NCI-H2107 treated with DMSO at 0.1 percent for 48 hours (cell line): ENCODE measurements around the gene MED13L.
"Not testable (repeated sequence)": the region's sequence is repeated elsewhere in the genome, so short reads cannot be mapped to it uniquely, and the experiment has no call there.

Experiments used
- DNase-seq: peaks from one replicate; lab custom pipeline; 2025; ENCODE audit not compliant: unreplicated experiment; lab: John Stamatoyannopoulos, UW

The MED13L gene

GRCh38 chr12:115988625-115989563, 288.6 kb downstream of the MED13L start:
- DNase-seq = no peak

GRCh38 chr12:115988212-115988611, 289.3 kb downstream of the MED13L start:
- no peak for DNase-seq

DNA sequence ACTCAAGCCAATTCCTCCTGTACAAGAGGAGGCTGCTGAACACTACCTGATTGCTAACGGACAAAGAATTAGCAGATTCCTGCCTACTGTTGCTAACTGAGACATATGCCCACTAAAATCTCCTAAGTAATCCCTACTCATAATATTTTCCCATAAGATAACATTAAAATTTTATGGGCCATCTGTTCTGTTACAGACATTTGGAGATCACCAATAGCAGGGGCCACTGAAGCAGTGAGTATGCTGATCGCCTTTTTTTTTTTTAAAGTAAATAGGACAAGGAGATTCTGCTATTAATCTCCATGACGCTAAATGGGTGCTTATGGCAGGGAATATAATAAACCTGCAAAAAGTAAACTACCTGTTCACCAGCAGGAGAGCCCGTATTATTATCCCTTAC, 292.9 kb downstream of the MED13L start:
- no peak for DNase-seq

DNA sequence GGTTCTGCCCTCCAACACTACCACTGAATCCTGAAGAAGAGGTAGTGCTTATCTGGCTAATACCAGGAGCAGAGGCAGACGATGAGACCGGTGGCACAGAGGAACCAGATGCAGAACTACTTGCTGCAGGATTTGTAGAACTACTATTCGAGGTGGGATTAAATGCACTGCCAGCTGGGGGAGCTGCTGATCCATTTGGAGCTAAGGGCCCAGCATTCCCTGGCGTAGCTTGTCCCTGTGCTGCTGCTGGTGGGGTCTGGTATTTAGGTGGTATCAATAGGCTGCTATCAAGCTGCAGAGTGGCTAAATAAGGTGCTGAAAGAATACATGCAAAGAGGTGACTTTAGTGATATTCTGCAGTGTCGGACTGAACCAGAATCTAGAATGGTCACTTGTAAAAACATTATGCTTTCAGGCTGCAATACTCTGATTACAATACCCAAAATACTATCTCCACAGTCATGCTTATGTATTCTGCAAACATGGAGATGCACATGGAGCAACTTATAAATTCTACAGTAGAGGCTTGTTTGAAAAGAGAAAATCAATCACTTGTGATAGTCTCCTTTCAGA, 294.2 kb downstream of the MED13L start:
- DNase-seq = peak; percentile 13

GRCh38 chr12:115980339-115980738, 297.2 kb downstream of the MED13L start:
- DNase-seq = no peak

DNA sequence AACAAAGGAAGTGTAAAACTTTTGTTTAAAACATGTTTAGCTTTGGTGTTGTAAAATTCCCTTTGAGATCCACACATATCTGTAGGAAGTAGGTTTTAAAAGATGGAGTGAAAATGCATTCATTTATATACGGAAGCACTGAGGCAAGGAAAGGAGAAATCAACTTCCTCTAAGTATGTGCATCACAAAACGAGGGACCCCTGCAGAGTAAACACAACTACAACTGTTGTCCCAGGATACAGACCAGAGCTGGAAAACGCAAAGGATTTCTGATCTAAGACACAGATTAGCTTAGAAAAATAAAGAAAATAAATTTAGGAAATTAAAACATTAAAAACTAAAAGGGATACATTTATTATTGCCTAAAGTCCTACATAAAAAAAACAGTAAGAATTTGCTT, 297.6 kb downstream of the MED13L start:
- no peak for DNase-seq

GRCh38 chr12:115979351-115979750, 298.1 kb downstream of the MED13L start:
- DNase-seq = no peak

- not testable (repeated sequence) for DNase-seq
Observed at GRCh38 chr12:115976829-115977228, 300.7 kb downstream of the MED13L start.

DNA sequence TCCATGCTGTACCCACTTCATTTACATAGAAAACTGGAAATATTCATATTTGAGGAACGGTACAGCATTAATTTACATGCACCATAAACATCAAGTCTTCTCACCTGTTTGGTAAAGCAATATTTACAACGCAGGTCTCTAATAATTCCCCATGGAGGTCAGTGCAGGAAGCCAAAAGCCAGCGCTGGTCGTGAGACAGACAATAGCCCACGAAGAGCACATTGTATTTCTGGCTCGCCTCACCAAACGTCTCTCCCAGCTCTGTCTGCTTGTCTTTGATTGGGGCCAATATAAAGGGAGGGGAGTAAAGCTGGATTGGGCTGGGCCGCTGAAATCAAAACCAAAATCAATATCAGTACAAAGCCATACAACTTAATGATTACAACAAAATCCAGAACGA, 302.1 kb downstream of the MED13L start:
- no peak for DNase-seq

- no peak for DNase-seq
Observed at GRCh38 chr12:115973968-115974724, 303.3 kb downstream of the MED13L start.

DNA sequence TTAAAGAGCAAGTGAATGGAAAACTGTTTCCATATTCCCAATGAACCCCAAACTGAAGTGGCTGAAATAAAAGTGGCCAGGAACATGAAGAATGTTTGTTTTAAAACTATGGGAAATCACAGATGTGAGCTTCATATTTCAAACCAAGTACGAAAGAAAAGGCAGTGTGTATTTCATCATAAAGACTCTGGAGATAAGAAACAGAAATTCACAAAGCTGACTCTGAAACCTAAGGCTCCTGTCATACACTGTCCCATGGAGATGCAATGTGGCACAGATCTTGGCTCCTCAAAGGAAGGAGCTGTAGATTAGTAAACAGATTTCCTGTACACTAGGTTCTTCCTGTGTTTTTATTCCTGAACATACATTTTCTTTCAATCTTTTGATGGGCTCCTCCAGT, 304.4 kb downstream of the MED13L start:
- DNase-seq = no peak

GRCh38 chr12:115972241-115972640, 305.3 kb downstream of the MED13L start:
- no peak for DNase-seq

DNA sequence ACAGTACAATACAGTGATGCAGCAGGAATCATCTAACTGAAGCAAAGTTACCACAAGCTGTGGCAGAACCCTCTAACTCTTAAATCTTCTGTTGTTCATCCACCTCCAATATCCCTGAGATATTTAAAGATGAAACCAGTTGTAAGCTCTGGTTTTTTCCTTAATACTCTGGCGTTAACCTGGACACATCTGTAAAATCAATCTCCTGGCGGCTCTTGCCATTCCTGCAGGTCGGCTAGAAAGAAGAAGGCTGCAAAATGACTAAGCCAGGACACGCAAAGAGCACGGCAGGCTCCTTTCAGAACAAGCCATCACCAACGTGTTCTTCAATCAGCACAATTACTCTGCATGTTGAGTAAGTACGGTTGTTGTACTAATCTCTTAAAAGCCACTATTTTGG, 309.3 kb downstream of the MED13L start:
- DNase-seq = no peak

- no peak for DNase-seq
Observed at GRCh38 chr12:115966376-115966775, 311.1 kb downstream of the MED13L start.

- DNase-seq = no peak
Observed at GRCh38 chr12:115964626-115965025, 312.9 kb downstream of the MED13L start.

- DNase-seq = no peak
Observed at GRCh38 chr12:115964214-115964613, 313.3 kb downstream of the MED13L start.

DNA sequence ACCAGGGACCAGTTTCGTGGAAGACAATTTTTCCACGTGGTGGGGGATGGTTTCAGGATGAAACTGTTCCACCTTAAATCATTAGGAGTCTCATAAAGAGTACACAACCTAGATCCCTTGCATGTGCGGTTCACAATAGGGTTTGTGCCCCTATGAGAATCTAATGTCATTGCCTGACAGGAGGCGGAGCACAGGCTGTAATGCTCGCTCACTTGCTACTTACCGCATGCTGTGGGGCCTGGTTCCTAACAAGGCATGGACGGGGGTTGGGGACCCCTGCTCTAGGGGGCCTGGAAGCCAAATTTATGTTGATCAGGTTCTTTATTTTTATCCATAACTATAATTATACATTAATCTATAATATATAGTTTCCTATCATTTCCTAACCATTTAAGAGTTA, 315.3 kb downstream of the MED13L start:
- no peak for DNase-seq

DNA sequence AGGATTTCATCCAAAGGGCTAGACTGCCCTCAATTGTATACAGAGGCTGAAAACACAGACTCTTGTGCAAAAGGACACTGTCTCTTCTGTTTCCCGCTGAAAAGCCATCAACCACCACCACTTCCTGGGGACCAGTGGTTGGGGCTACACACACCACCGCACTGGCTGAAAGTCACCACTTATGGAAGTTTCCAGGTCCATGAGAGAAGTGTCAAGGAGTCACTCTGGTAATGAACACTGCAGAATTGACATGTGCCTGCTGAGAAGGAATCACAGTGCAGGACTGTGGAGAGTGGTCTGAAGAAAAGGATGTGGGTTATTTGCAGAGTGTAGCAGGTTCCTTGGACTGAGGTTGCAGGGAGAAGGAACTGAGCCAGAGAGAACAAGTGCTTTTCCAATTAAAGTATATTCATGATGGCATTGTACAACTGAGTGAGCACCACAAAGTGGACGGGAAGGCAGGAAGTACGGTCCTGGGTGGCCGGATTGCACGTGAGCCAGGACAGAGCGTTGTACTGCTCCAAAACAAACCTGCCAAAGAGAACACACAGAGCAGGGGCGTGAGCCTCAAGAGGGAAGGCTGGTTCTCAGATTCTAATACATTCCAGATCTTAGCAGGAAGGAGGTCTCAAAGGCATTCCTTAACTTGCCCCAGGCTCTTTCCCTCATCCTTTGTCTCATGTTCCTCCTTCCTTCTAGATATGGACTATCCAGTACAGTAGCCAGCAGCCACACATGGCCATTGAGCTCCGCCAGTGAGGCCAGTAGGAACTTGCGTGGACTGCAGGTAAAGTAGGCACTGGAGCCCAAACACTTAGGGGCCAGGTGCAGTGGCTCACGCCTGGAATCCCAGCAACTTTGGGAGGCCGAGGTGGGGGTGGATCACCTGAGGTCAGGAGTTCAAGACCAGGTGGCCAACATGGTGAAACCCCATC, 316.4 kb downstream of the MED13L start:
- DNase-seq = no peak

GRCh38 chr12:115957686-115958290, 319.7 kb downstream of the MED13L start:
- DNase-seq = no peak

DNA sequence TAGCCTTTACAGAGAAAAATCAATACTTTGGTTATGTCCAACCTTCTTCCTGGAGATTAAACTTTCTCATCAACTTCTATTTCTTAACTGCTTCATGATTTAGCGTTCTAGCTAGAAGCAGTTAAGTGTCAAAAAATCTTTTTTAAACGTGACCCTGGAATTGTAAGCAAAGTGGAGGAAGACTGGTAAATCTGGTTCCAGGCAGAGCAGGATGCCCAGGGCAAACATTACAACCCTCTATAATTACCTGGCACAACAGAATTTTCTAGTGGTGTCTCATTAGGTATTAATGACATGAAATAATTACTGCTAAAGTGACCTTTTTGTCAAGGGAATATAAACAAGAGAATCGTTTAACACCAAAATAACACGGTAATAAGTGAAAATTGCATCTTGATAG, 320.8 kb downstream of the MED13L start:
- DNase-seq = no peak
